Tracheal epithelial cell (primary cell): Measurements from ENCODE around the gene GNG10. TPM values are rescaled to one million over a fixed set of nuclear protein-coding genes. Genes with fewer than 3 reads are reported as not detected.

ENCODE experiments used
- total RNA-seq: library from RNA; depleted of rRNA; stranded (reverse); fragments of >200 nt; gene quantifications from 2 replicates; pipeline ENCODE4 v1.2.1, GENCODE V29; 2014

GNG10 gene
- total RNA-seq, result 48.7 and 52.4 TPM in 2 replicates

GRCh38 chr9:111661150-111661801 is at the start of gene GNG10:
Gene GNG10, plus strand, starts transcription at chr9:111661605. Its CDS starts 30 bp downstream, at chr9:111661635.

GRCh38 chr9:111631214-111631971 is 30.0 kb upstream of the GNG10 start, which contains the start of gene DNAJC25:
Gene DNAJC25, plus strand, starts transcription at chr9:111631334. Its CDS starts 74 bp downstream, at chr9:111631408.

Other genes starting within 250 kb of the GNG10 start
- 79.9 and 94.9 TPM in 2 replicates for gene ECPAS, start 177.2 kb upstream of the GNG10 start, total RNA-seq
- 0.64 and 1.4 TPM in 2 replicates for gene ZNF483, start 136.4 kb upstream of the GNG10 start, total RNA-seq
- 53.3 and 74.6 TPM in 2 replicates for gene PTGR1, start 62.0 kb upstream of the GNG10 start, total RNA-seq
- gene DNAJC25, start 30.3 kb upstream of the GNG10 start, total RNA-seq, result 6.4 and 12.0 TPM in 2 replicates
- gene SHOC1, start 133.3 kb downstream of the GNG10 start, total RNA-seq, result under 0.01 TPM in 1 of 2 replicates, not detected in the other
- 67.8 and 198 TPM in 2 replicates for gene UGCG, start 235.2 kb downstream of the GNG10 start, total RNA-seq